ENCODE data around the gene PRKRIP1. TPM values are rescaled to one million over a fixed set of nuclear protein-coding genes. Genes with fewer than 3 reads are reported as not detected.
A peak's percentile ranks its signal among the peaks of the same experiment; 100 is the strongest.

Gene PRKRIP1
- total RNA-seq, 4 donors from 2014 or later: 16.1 to 36.6 (median 25.4) TPM

GRCh38 chr7:102463841-102464576, 67.8 kb downstream of the PRKRIP1 start:
- intact Hi-C loops (cut with DNase I; ENCODE audit: low total_unique reads): no loop called here
- H3K27ac ChIP-seq: peak overlapping the region; percentile 74 to 75
- H3K36me3 ChIP-seq: no peaks in the 10 kb centered on the region
- H3K27me3 ChIP-seq: no peaks in the 10 kb centered on the region
- H3K4me1 ChIP-seq: peaks cover 6 to 11% of the 10 kb centered on the region in 2 donors
- TF ChIP-seq CTCF (IDR thresholded peaks at IDR 0.05) (no peak), POLR2A (IDR thresholded peaks at IDR 0.05) (no peak)
- no peaks in the 10 kb centered on the region for H3K9me3 ChIP-seq
- peak overlapping the region; percentile 81 to 92 for H3K4me3 ChIP-seq
- no peak for DNase-seq

GRCh38 chr7:102464577-102465280, 68.6 kb downstream of the PRKRIP1 start, which contains the start of the genes ALKBH4 and LRWD1:
TSS of gene ALKBH4 (minus strand) at chr7:102464863. CDS start at chr7:102464836, 27 bp downstream.
TSS of gene LRWD1 (plus strand) at chr7:102464984. CDS start at chr7:102465081, 97 bp downstream.
- H3K27ac ChIP-seq: peak within 1 kb of the TSS; percentile 74 to 75
- intact Hi-C loops (cut with DNase I; ENCODE audit: low total_unique reads): no loop called here
- TF ChIP-seq CTCF (IDR thresholded peaks at IDR 0.05): peak in 3 of 4 experiments; percentile 28 to 66 (median 33)
- peak; percentile 40 to 72 for TF ChIP-seq POLR2A (IDR thresholded peaks at IDR 0.05)
- DNase-seq: peak; percentile 91 to 93
- H3K36me3 ChIP-seq: no peaks in the 10 kb centered on the region
- H3K4me1 ChIP-seq: peaks cover 6 to 11% of the 10 kb centered on the region in 2 donors
- H3K27me3 ChIP-seq: no peaks in the 10 kb centered on the region
- H3K4me3 ChIP-seq: peak within 1 kb of the TSS; percentile 81 to 92
- no peaks in the 10 kb centered on the region for H3K9me3 ChIP-seq

GRCh38 chr7:102466097-102466496, 69.9 kb downstream of the PRKRIP1 start:
- H3K4me3 ChIP-seq: no peak overlapping the region

GRCh38 chr7:102467581-102468477, 71.7 kb downstream of the PRKRIP1 start:
- Histone ChIP-seq H3K36me3 (no peaks in the 10 kb centered on the region), H3K27me3 (no peaks in the 10 kb centered on the region), H3K27ac (no peak overlapping the region), H3K9me3 (no peaks in the 10 kb centered on the region), H3K4me1 (peaks cover 6 to 11% of the 10 kb centered on the region in 2 donors), H3K4me3 (no peak overlapping the region)
- no peak for TF ChIP-seq POLR2A (IDR thresholded peaks at IDR 0.05)
- no peak for TF ChIP-seq CTCF (IDR thresholded peaks at IDR 0.05)
- intact Hi-C loops (cut with DNase I; ENCODE audit: low total_unique reads): no loop called here
- no peak for DNase-seq

More at GRCh38 chr7:102466097-102466496, 69.9 kb downstream of the PRKRIP1 start:
- no peak for DNase-seq
- intact Hi-C loops (cut with DNase I; ENCODE audit: low total_unique reads): no loop called here
- Histone ChIP-seq H3K9me3 (no peaks in the 10 kb centered on the region), H3K27me3 (no peaks in the 10 kb centered on the region), H3K27ac (no peak overlapping the region), H3K36me3 (no peaks in the 10 kb centered on the region), H3K4me1 (peaks cover 6 to 11% of the 10 kb centered on the region in 2 donors)
- no peak for TF ChIP-seq POLR2A (IDR thresholded peaks at IDR 0.05)
- TF ChIP-seq CTCF (IDR thresholded peaks at IDR 0.05): no peak

Data from uterus (tissue), 4 donors.